ENCODE measurements around the gene RCBTB1.
"Not testable (repeated sequence)": the region's sequence is repeated elsewhere in the genome, so short reads cannot be mapped to it uniquely, and the experiment has no call there.

The RCBTB1 gene

GRCh38 chr13:49569993-49570689 lies 15.2 kb downstream of the RCBTB1 start:
- no peak overlapping the region for H3K4me3 ChIP-seq (ENCODE audit: low read depth, low read length)
- H3K9ac ChIP-seq (ENCODE audit: low read depth, low read length): no peak overlapping the region
- no peaks in the 10 kb centered on the region for H3K36me3 ChIP-seq (ENCODE audit: control insufficient read depth, insufficient read depth, low read length)

GRCh38 chr13:49567491-49567890 lies 17.9 kb downstream of the RCBTB1 start:
- Histone ChIP-seq H3K9ac (ENCODE audit: low read depth, low read length) (no peak overlapping the region), H3K36me3 (ENCODE audit: control insufficient read depth, insufficient read depth, low read length) (peaks cover 2% of the 10 kb centered on the region), H3K27me3 (ENCODE audit: control insufficient read depth, insufficient read depth, low read length) (no peaks in the 10 kb centered on the region), H3K4me3 (ENCODE audit: low read depth, low read length) (no peak overlapping the region), H3K4me1 (ENCODE audit: control insufficient read depth, insufficient read depth, low read length) (no peaks in the 10 kb centered on the region), H3K9me3 (ENCODE audit: control insufficient read depth, insufficient read depth, low read length) (no peaks in the 10 kb centered on the region)

More at GRCh38 chr13:49569993-49570689, 15.2 kb downstream of the RCBTB1 start:
- no peaks in the 10 kb centered on the region for H3K27me3 ChIP-seq (ENCODE audit: control insufficient read depth, insufficient read depth, low read length)
- no peaks in the 10 kb centered on the region for H3K4me1 ChIP-seq (ENCODE audit: control insufficient read depth, insufficient read depth, low read length)
- no peaks in the 10 kb centered on the region for H3K9me3 ChIP-seq (ENCODE audit: control insufficient read depth, insufficient read depth, low read length)

- Histone ChIP-seq H3K9ac (ENCODE audit: low read depth, low read length) (no peak overlapping the region), H3K4me1 (ENCODE audit: control insufficient read depth, insufficient read depth, low read length) (no peaks in the 10 kb centered on the region), H3K9me3 (ENCODE audit: control insufficient read depth, insufficient read depth, low read length) (no peaks in the 10 kb centered on the region), H3K27me3 (ENCODE audit: control insufficient read depth, insufficient read depth, low read length) (no peaks in the 10 kb centered on the region), H3K4me3 (ENCODE audit: low read depth, low read length) (no peak overlapping the region), H3K36me3 (ENCODE audit: control insufficient read depth, insufficient read depth, low read length) (peaks cover 2% of the 10 kb centered on the region)
These were observed 18.9 kb downstream of the RCBTB1 start for GRCh38 chr13:49566461-49566860.

- not testable (repeated sequence) for H3K36me3 ChIP-seq (ENCODE audit: control insufficient read depth, insufficient read depth, low read length); H3K4me1 ChIP-seq (ENCODE audit: control insufficient read depth, insufficient read depth, low read length); H3K9ac ChIP-seq (ENCODE audit: low read depth, low read length); H3K4me3 ChIP-seq (ENCODE audit: low read depth, low read length); H3K9me3 ChIP-seq (ENCODE audit: control insufficient read depth, insufficient read depth, low read length); H3K27me3 ChIP-seq (ENCODE audit: control insufficient read depth, insufficient read depth, low read length)
These were observed 19.9 kb downstream of the RCBTB1 start for GRCh38 chr13:49565461-49565860.

GRCh38 chr13:49563516-49563915 lies 21.8 kb downstream of the RCBTB1 start:
- H3K4me3 ChIP-seq (ENCODE audit: low read depth, low read length): no peak overlapping the region
- H3K9me3 ChIP-seq (ENCODE audit: control insufficient read depth, insufficient read depth, low read length): no peaks in the 10 kb centered on the region
- H3K4me1 ChIP-seq (ENCODE audit: control insufficient read depth, insufficient read depth, low read length): no peaks in the 10 kb centered on the region
- H3K9ac ChIP-seq (ENCODE audit: low read depth, low read length): no peak overlapping the region
- no peaks in the 10 kb centered on the region for H3K27me3 ChIP-seq (ENCODE audit: control insufficient read depth, insufficient read depth, low read length)
- peaks cover 5% of the 10 kb centered on the region for H3K36me3 ChIP-seq (ENCODE audit: control insufficient read depth, insufficient read depth, low read length)

- H3K4me1 ChIP-seq (ENCODE audit: control insufficient read depth, insufficient read depth, low read length): no peaks in the 10 kb centered on the region
- no peaks in the 10 kb centered on the region for H3K27me3 ChIP-seq (ENCODE audit: control insufficient read depth, insufficient read depth, low read length)
- H3K4me3 ChIP-seq (ENCODE audit: low read depth, low read length): no peak overlapping the region
- no peak overlapping the region for H3K9ac ChIP-seq (ENCODE audit: low read depth, low read length)
- H3K9me3 ChIP-seq (ENCODE audit: control insufficient read depth, insufficient read depth, low read length): no peaks in the 10 kb centered on the region
- H3K36me3 ChIP-seq (ENCODE audit: control insufficient read depth, insufficient read depth, low read length): peaks cover 5% of the 10 kb centered on the region
These were observed 24.3 kb downstream of the RCBTB1 start for GRCh38 chr13:49561062-49561410.

GRCh38 chr13:49560270-49561061 lies 24.9 kb downstream of the RCBTB1 start:
- no peaks in the 10 kb centered on the region for H3K9me3 ChIP-seq (ENCODE audit: control insufficient read depth, insufficient read depth, low read length)
- H3K4me1 ChIP-seq (ENCODE audit: control insufficient read depth, insufficient read depth, low read length): no peaks in the 10 kb centered on the region
- H3K9ac ChIP-seq (ENCODE audit: low read depth, low read length): no peak overlapping the region
- peaks cover 5% of the 10 kb centered on the region for H3K36me3 ChIP-seq (ENCODE audit: control insufficient read depth, insufficient read depth, low read length)
- H3K27me3 ChIP-seq (ENCODE audit: control insufficient read depth, insufficient read depth, low read length): no peaks in the 10 kb centered on the region
- no peak overlapping the region for H3K4me3 ChIP-seq (ENCODE audit: low read depth, low read length)

- peaks cover 5% of the 10 kb centered on the region for H3K36me3 ChIP-seq (ENCODE audit: control insufficient read depth, insufficient read depth, low read length)
- H3K9ac ChIP-seq (ENCODE audit: low read depth, low read length): no peak overlapping the region
- no peaks in the 10 kb centered on the region for H3K4me1 ChIP-seq (ENCODE audit: control insufficient read depth, insufficient read depth, low read length)
- no peaks in the 10 kb centered on the region for H3K27me3 ChIP-seq (ENCODE audit: control insufficient read depth, insufficient read depth, low read length)
- no peak overlapping the region for H3K4me3 ChIP-seq (ENCODE audit: low read depth, low read length)
- H3K9me3 ChIP-seq (ENCODE audit: control insufficient read depth, insufficient read depth, low read length): no peaks in the 10 kb centered on the region
These were observed 26.4 kb downstream of the RCBTB1 start for GRCh38 chr13:49559006-49559405.

- no peaks in the 10 kb centered on the region for H3K27me3 ChIP-seq (ENCODE audit: control insufficient read depth, insufficient read depth, low read length)
- H3K36me3 ChIP-seq (ENCODE audit: control insufficient read depth, insufficient read depth, low read length): peaks cover 8% of the 10 kb centered on the region
- no peaks in the 10 kb centered on the region for H3K4me1 ChIP-seq (ENCODE audit: control insufficient read depth, insufficient read depth, low read length)
- no peak overlapping the region for H3K9ac ChIP-seq (ENCODE audit: low read depth, low read length)
- H3K4me3 ChIP-seq (ENCODE audit: low read depth, low read length): no peak overlapping the region
- no peaks in the 10 kb centered on the region for H3K9me3 ChIP-seq (ENCODE audit: control insufficient read depth, insufficient read depth, low read length)
These were observed 31.0 kb downstream of the RCBTB1 start for GRCh38 chr13:49554387-49554786.

GRCh38 chr13:49553888-49554287 lies 31.5 kb downstream of the RCBTB1 start:
- H3K4me3 ChIP-seq (ENCODE audit: low read depth, low read length): no peak overlapping the region
- no peaks in the 10 kb centered on the region for H3K9me3 ChIP-seq (ENCODE audit: control insufficient read depth, insufficient read depth, low read length)
- H3K4me1 ChIP-seq (ENCODE audit: control insufficient read depth, insufficient read depth, low read length): no peaks in the 10 kb centered on the region
- no peak overlapping the region for H3K9ac ChIP-seq (ENCODE audit: low read depth, low read length)
- H3K36me3 ChIP-seq (ENCODE audit: control insufficient read depth, insufficient read depth, low read length): peaks cover 5% of the 10 kb centered on the region
- no peaks in the 10 kb centered on the region for H3K27me3 ChIP-seq (ENCODE audit: control insufficient read depth, insufficient read depth, low read length)

GRCh38 chr13:49550942-49551644 lies 34.3 kb downstream of the RCBTB1 start:
- Histone ChIP-seq H3K9me3 (ENCODE audit: control insufficient read depth, insufficient read depth, low read length) (no peaks in the 10 kb centered on the region), H3K4me1 (ENCODE audit: control insufficient read depth, insufficient read depth, low read length) (no peaks in the 10 kb centered on the region), H3K4me3 (ENCODE audit: low read depth, low read length) (no peak overlapping the region), H3K36me3 (ENCODE audit: control insufficient read depth, insufficient read depth, low read length) (peaks cover 11% of the 10 kb centered on the region), H3K9ac (ENCODE audit: low read depth, low read length) (no peak overlapping the region), H3K27me3 (ENCODE audit: control insufficient read depth, insufficient read depth, low read length) (no peaks in the 10 kb centered on the region)

- Histone ChIP-seq H3K27me3 (ENCODE audit: control insufficient read depth, insufficient read depth, low read length) (no peaks in the 10 kb centered on the region), H3K9me3 (ENCODE audit: control insufficient read depth, insufficient read depth, low read length) (no peaks in the 10 kb centered on the region), H3K36me3 (ENCODE audit: control insufficient read depth, insufficient read depth, low read length) (peaks cover 12% of the 10 kb centered on the region), H3K9ac (ENCODE audit: low read depth, low read length) (no peak overlapping the region), H3K4me1 (ENCODE audit: control insufficient read depth, insufficient read depth, low read length) (no peaks in the 10 kb centered on the region), H3K4me3 (ENCODE audit: low read depth, low read length) (no peak overlapping the region)
These were observed 36.1 kb downstream of the RCBTB1 start for GRCh38 chr13:49549289-49549688.
